Kidney (tissue), 14 donors: ENCODE data around the gene SDK1. TPM values are rescaled to one million over a fixed set of nuclear protein-coding genes. Genes with fewer than 3 reads are reported as not detected.

Source experiments
- DNase-seq, 5 donors: peaks; one replicate each; pipeline ENCODE4 v3.0.0-alpha.2; 2013 to 2020
- FAIRE-seq: peaks from 2 replicates; lab custom pipeline; 2012; peaks lifted over from hg19 to GRCh38; lab: Jason Lieb, UNC
- H3K27ac ChIP-seq, 2 donors: one replicate each; pipeline ENCODE4 v1.7.0; 2013; ENCODE audit warnings: low read depth in 2 of 2, low read length in 2 of 2, inconsistent platforms in 1 of 2
- H3K27me3 ChIP-seq: one replicate; pipeline ENCODE4 v1.7.1; 2013; ENCODE audit warnings: low read length, inconsistent platforms; ENCODE audit not compliant: control insufficient read depth, insufficient read depth
- H3K36me3 ChIP-seq, 3 donors: one replicate each; pipeline versions ENCODE4 v1.7.0 to v1.7.1; 2013; ENCODE audit warnings: low read length in 3 of 3, control low read depth in 1 of 3, inconsistent platforms in 1 of 3; ENCODE audit not compliant: insufficient read depth in 3 of 3, control insufficient read depth in 2 of 3
- H3K4me1 ChIP-seq, 3 donors: one replicate each; pipeline versions ENCODE4 v1.7.0 to v1.7.1; 2013; ENCODE audit warnings: low read length in 3 of 3, inconsistent platforms in 1 of 3, low read depth in 1 of 3; ENCODE audit not compliant: control insufficient read depth in 2 of 3, insufficient read depth in 2 of 3
- H3K4me3 ChIP-seq, 3 donors: one replicate each; pipeline versions ENCODE4 v1.7.0 to v1.8.1; 2013; ENCODE audit warnings: low read length in 3 of 3, control low read depth in 1 of 3, inconsistent platforms in 1 of 3
- H3K9ac ChIP-seq, 3 donors: one replicate each; pipeline versions ENCODE4 v1.7.0 to v1.7.1; 2013; ENCODE audit warnings: low read length in 3 of 3, control low read depth in 1 of 3, inconsistent platforms in 1 of 3
- H3K9me3 ChIP-seq, 3 donors: one replicate each; pipeline versions ENCODE4 v1.7.0 to v1.7.1; 2013; ENCODE audit warnings: low read length in 3 of 3, control low read depth in 1 of 3, inconsistent platforms in 1 of 3; ENCODE audit not compliant: control insufficient read depth in 2 of 3, insufficient read depth in 1 of 3
- CTCF ChIP-seq: IDR thresholded peaks from 3 replicates; pipeline ENCODE4 v1.5.1; 2012; ENCODE audit warnings: mild to moderate bottlenecking, moderate library complexity, borderline replicate concordance; ENCODE audit not compliant: insufficient read depth; ENCODE audit errors: extremely low read depth
- intact Hi-C: fragments of 100-400 bp; cut with DNase I; formaldehyde crosslinking; loops from one replicate; pipeline ENCODE4 v1.11.1; 2022
- polyA plus RNA-seq: library from polyadenylated mRNA; stranded (reverse); fragments of 350-450 nt; fragmentation: Illumina TruSeq; extraction: RNeasy Lipid Tissue Mini Kit (QIAGEN cat#74804); gene quantifications from one replicate; pipeline ENCODE4 v1.2.3, GENCODE V29; 2014; ENCODE audit warnings: low read depth, low replicate concordance; ENCODE audit not compliant: insufficient read depth
- total RNA-seq: library from RNA; stranded (reverse); fragmentation: NEBNext Ultra II Directional; extraction: Animal tissue kit (Norgen Biotek cat#: 25700); gene quantifications from one replicate; pipeline ENCODE4 v1.2.1, GENCODE V29; 2021
- donor health status: control.
- donor health status: control.
- donor health status: control.
- donor health status: control.
- donor health status: control.
- donor health status: DM: yes; HTN: yes; CAD: no.
- donor health status: Normal renal cell carcinoma (clear cell type).

The SDK1 gene
- total and polyA plus RNA-seq, 2 donors from 2014 or later, result 2.0 to 38.3 TPM

DNA sequence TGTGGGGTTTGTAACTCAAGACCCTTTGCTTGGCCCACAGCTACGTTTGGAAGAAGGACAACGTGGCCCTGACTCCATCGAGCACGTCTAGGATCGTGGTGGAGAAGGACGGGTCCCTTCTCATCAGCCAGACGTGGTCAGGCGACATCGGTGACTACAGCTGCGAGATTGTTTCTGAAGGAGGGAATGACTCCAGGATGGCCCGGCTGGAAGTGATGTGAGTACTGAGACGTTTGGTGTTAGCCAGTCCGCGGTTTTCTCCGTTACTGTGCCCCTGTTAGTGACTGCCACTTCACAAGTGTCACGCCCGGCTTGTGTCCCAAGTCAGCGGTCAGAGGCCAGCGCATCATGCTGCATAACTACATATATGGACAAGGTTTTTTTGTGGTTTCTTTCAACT, 673.3 kb downstream of the SDK1 start:
- no peaks in the 10 kb centered on the region for H3K4me1 ChIP-seq
- FAIRE-seq, result no peak
- H3K27ac ChIP-seq, result no peak overlapping the region
- no peak overlapping the region for H3K9ac ChIP-seq
- TF ChIP-seq CTCF, result no peak
- DNase-seq, result no peak
- no peaks in the 10 kb centered on the region for H3K36me3 ChIP-seq
- no peaks in the 10 kb centered on the region for H3K27me3 ChIP-seq
- H3K4me3 ChIP-seq, result no peak overlapping the region
- intact Hi-C loops, result no loop called here
- H3K9me3 ChIP-seq, result no peaks in the 10 kb centered on the region

- FAIRE-seq, result no peak
Observed at GRCh38 chr7:3975371-3975770, 674.3 kb downstream of the SDK1 start.

GRCh38 chr7:3977391-3977790, 676.3 kb downstream of the SDK1 start:
- no peaks in the 10 kb centered on the region for H3K27me3 ChIP-seq
- DNase-seq (no peak), FAIRE-seq (no peak)
- no peak overlapping the region for H3K9ac ChIP-seq
- no peak for TF ChIP-seq CTCF
- H3K4me3 ChIP-seq, result no peak overlapping the region
- no peaks in the 10 kb centered on the region for H3K36me3 ChIP-seq
- no peak overlapping the region for H3K27ac ChIP-seq
- no peaks in the 10 kb centered on the region for H3K9me3 ChIP-seq
- intact Hi-C loops, result no loop called here
- H3K4me1 ChIP-seq, result no peaks in the 10 kb centered on the region

More at GRCh38 chr7:3975371-3975770, 674.3 kb downstream of the SDK1 start:
- no peak for TF ChIP-seq CTCF
- intact Hi-C loops, result no loop called here
- Histone ChIP-seq H3K4me1 (no peaks in the 10 kb centered on the region), H3K4me3 (no peak overlapping the region), H3K36me3 (no peaks in the 10 kb centered on the region), H3K27me3 (no peaks in the 10 kb centered on the region), H3K9me3 (no peaks in the 10 kb centered on the region), H3K27ac (no peak overlapping the region), H3K9ac (no peak overlapping the region)
- no peak for DNase-seq

DNA sequence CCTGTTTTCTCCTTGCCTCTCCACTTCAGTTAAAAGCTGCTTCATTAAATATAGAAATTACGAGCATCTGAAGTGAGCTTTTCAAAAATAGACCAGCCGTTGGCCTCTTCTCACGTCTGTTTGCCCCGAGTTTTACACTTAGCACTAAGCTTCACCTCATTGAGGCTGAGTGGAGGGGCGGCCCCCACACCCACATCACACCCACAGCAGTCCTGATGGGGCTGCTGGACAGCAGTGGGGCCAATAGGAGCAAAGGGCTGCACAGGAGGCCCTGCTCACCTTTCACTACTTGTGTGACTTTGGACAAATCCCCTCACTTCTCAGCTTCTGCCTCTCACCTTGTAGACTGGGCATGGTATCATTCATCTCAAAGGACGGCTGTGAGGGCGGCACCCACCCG, 677.8 kb downstream of the SDK1 start:
- DNase-seq (no peak), FAIRE-seq (no peak)
- TF ChIP-seq CTCF, result no peak
- intact Hi-C loops, result no loop called here
- no peaks in the 10 kb centered on the region for H3K4me1 ChIP-seq
- H3K4me3 ChIP-seq, result no peak overlapping the region
- no peak overlapping the region for H3K9ac ChIP-seq
- no peak overlapping the region for H3K27ac ChIP-seq
- H3K36me3 ChIP-seq, result no peaks in the 10 kb centered on the region
- no peaks in the 10 kb centered on the region for H3K27me3 ChIP-seq
- H3K9me3 ChIP-seq, result no peaks in the 10 kb centered on the region
